HepG2 (cell line): ENCODE results near the gene PEPD. TPM values are rescaled to one million over a fixed set of nuclear protein-coding genes. Genes with fewer than 3 reads are reported as not detected.

Source experiments
- ARID2 ChIP-seq: sonication (generic); formaldehyde crosslinking; IDR thresholded peaks from 2 replicates; pipeline ENCODE4 v1.8.1; 2022; ENCODE audit warnings: mild to moderate bottlenecking, missing genetic modification reagents, borderline replicate concordance
- ATF2 ChIP-seq: sonication (generic); formaldehyde crosslinking; IDR thresholded peaks from 2 replicates; pipeline ENCODE4 v1.4.0; 2020; ENCODE audit warnings: missing genetic modification reagents
- CSRNP2 ChIP-seq: sonication (generic); formaldehyde crosslinking; conservative IDR thresholded peaks from 2 replicates; pipeline ENCODE4 v1.8.0; 2022; ENCODE audit warnings: low read depth, missing genetic modification reagents
- DRAP1 ChIP-seq: IDR thresholded peaks from 2 replicates; pipeline ENCODE4 v1.6.1; 2016; ENCODE audit warnings: missing genetic modification reagents, missing compliant biosample characterization
- IRX3 ChIP-seq: sonication (generic); formaldehyde crosslinking; IDR thresholded peaks from 2 replicates; pipeline ENCODE4 v1.8.1; 2023; ENCODE audit warnings: mild to moderate bottlenecking, low read depth, missing genetic modification reagents, borderline replicate concordance
- NFKB2 ChIP-seq: sonication (generic); formaldehyde crosslinking; IDR thresholded peaks from 2 replicates; pipeline ENCODE4 v1.4.0; 2020; ENCODE audit warnings: missing genetic modification reagents, borderline replicate concordance
- PBX3 ChIP-seq: sonication (generic); formaldehyde crosslinking; IDR thresholded peaks from 2 replicates; pipeline ENCODE4 v1.8.1; 2023; ENCODE audit warnings: missing genetic modification reagents, inconsistent platforms, borderline replicate concordance
- POGK ChIP-seq: sonication (generic); formaldehyde crosslinking; conservative IDR thresholded peaks from 2 replicates; pipeline ENCODE4 v1.8.0; 2022; ENCODE audit warnings: mild to moderate bottlenecking, moderate library complexity, missing genetic modification reagents
- RBM39 ChIP-seq: fragments of 200-400 bp; formaldehyde crosslinking; IDR thresholded peaks from one replicate; pipeline ENCODE4 v1.6.1; 2018; ENCODE audit warnings: antibody characterized with exemption, mild to moderate bottlenecking, low read depth, low read length; ENCODE audit not compliant: poor library complexity, severe bottlenecking
- ZBTB33 ChIP-seq: sonication (generic); formaldehyde crosslinking; IDR thresholded peaks from 2 replicates; pipeline ENCODE4 v1.4.0; 2020; ENCODE audit warnings: missing genetic modification reagents
- ZC3H13 ChIP-seq: sonication (generic); formaldehyde crosslinking; IDR thresholded peaks from 2 replicates; pipeline ENCODE4 v1.8.1; 2023; ENCODE audit warnings: mild to moderate bottlenecking, missing genetic modification reagents, moderate library complexity
- ZFAT ChIP-seq: sonication (generic); formaldehyde crosslinking; conservative IDR thresholded peaks from 2 replicates; pipeline ENCODE4 v1.8.1; 2023; ENCODE audit warnings: missing genetic modification reagents, inconsistent platforms
- ZFP37 ChIP-seq: sonication (generic); formaldehyde crosslinking; IDR thresholded peaks from 2 replicates; pipeline ENCODE4 v1.4.0; 2020; ENCODE audit warnings: missing genetic modification reagents, borderline replicate concordance
- ZFP91 ChIP-seq: sonication (generic); formaldehyde crosslinking; IDR thresholded peaks from 2 replicates; pipeline ENCODE4 v1.9.0; 2022; ENCODE audit warnings: missing genetic modification reagents, mild to moderate bottlenecking, borderline replicate concordance
- ZKSCAN1 ChIP-seq: fragments of 150-350 bp; IDR thresholded peaks from 2 replicates; pipeline ENCODE4 v1.6.1; 2014; ENCODE audit warnings: low read length
- polyA plus RNA-seq, 8 experiments: library from polyadenylated mRNA; depleted of rRNA in 3 of 8; stranded (reverse) in 7 of 8; unstranded in 1 of 8; fragments of >200 nt; fragmentation: Illumina TruSeq in 4 of 8; extraction: Trizol in 4 of 8; gene quantifications; 2 replicates each; pipeline versions ENCODE4 v1.2.1 to v1.2.3, GENCODE V29; 2011 to 2016; ENCODE audit warnings: low read depth in 4 of 8, missing spikeins in 1 of 8, mixed read lengths in 1 of 8; ENCODE audit not compliant: insufficient read depth in 1 of 8
- total RNA-seq, 5 experiments: library from RNA; depleted of rRNA; stranded (reverse); fragments of >200 nt; fragmentation: Illumina TruSeq; extraction: Trizol; gene quantifications; 2 replicates each; pipeline ENCODE4 v1.2.3, GENCODE V29; 2016; ENCODE audit warnings: low read depth in 1 of 5

PEPD gene
- total and polyA plus RNA-seq, 2 of the 13 experiments (the other 11 are each of a cell fraction or from before 2014, with no cell fraction given) = 60.7 to 75.1 TPM

GRCh38 chr19:33396701-33397535 lies 124.7 kb downstream of the PEPD start (continued):
- TF ChIP-seq PBX3 (CRISPR knock-in tag) (no peak), ZKSCAN1 (no peak), ZFAT (CRISPR knock-in tag) (no peak), POGK (CRISPR knock-in tag) (peak; percentile 93), ARID2 (CRISPR knock-in tag) (no peak), RBM39 (no peak), IRX3 (no peak), CSRNP2 (no peak), DRAP1 (CRISPR knock-in tag) (no peak; the same call in none of the 2 replicates), NFKB2 (peak; percentile 67; the same call in 1 of the 2 replicates), ATF2 (CRISPR knock-in tag) (peak; percentile 93), ZC3H13 (peak; percentile 85; the same call in 1 of the 2 replicates), ZFP91 (peak; percentile 82), ZFP37 (CRISPR knock-in tag) (no peak), ZBTB33 (peak; percentile 49; the same call in 1 of the 2 replicates)
